Measurements from ENCODE around the gene EGLN3.
A peak's percentile ranks its signal among the peaks of the same experiment; 100 is the strongest.
"Not testable (repeated sequence)": the region's sequence is repeated elsewhere in the genome, so short reads cannot be mapped to it uniquely, and the experiment has no call there.

Gene EGLN3

DNA sequence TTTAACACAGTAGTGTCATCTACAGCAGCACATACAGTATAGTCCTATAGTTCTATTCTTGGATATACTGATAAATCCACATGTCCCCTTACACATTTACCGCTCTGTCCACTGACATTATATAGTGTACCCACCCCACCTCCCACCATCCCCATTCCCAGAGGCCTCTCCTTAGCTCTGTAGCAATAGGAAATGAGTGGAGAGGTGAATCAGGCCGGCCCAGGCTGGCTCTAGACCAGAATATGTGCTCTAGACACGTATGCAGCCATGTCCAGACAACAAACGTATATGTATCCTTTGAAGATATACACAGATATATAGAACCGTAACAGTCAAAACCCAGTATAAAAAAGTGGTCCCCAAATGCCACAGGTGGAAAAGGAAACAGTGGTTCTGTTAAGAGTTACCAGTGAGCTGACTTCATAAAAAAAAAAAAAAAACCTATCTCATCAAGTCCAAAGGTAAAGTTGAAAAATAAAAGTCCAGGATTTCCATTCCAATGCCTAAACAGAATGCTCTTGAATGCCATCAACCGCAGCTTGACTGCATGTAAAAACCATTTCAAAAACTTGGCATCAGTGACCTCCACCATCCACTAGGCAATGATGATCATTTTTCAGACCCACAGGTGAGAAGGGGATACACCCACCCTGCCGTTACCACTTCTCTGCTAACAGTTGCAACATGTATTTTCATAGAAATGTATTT, 16.7 kb downstream of the EGLN3 start:
- DNase-seq = no peak

GRCh38 chr14:33933386-33933933, 17.4 kb downstream of the EGLN3 start:
- no peak for DNase-seq

GRCh38 chr14:33932576-33933345, 18.1 kb downstream of the EGLN3 start:
- peak; percentile 72 for DNase-seq

DNA sequence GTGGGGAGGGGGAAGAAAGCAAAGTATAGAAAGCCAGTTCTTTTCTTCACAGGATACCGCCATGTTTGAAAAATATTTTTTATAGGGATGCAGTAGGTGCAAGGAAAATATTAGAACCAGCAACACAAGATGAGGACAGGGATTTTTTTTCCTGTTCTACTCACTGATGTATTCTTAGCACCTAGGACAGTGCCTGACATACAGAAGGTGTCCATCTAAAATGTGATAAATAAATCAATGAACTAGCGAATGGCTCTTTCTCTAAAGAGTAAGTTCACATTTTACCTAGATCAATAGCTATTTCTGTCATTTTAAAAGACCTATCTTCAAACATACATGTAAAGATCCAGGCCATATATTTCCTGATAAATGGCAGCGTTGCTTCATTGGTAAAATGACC, 18.8 kb downstream of the EGLN3 start:
- no peak for DNase-seq

GRCh38 chr14:33931461-33931860, 19.4 kb downstream of the EGLN3 start:
- DNase-seq = no peak

- DNase-seq = no peak
Measured at GRCh38 chr14:33930439-33930838, 20.4 kb downstream of the EGLN3 start.

GRCh38 chr14:33929799-33930408, 21.0 kb downstream of the EGLN3 start:
- DNase-seq = no peak

- no peak for DNase-seq
Measured at GRCh38 chr14:33928895-33929294, 22.0 kb downstream of the EGLN3 start.

GRCh38 chr14:33927944-33928343, 22.9 kb downstream of the EGLN3 start:
- no peak for DNase-seq

GRCh38 chr14:33926967-33927366, 23.9 kb downstream of the EGLN3 start:
- DNase-seq = not testable (repeated sequence)

- no peak for DNase-seq
Measured at GRCh38 chr14:33925946-33926345, 24.9 kb downstream of the EGLN3 start.

GRCh38 chr14:33925235-33925634, 25.6 kb downstream of the EGLN3 start:
- DNase-seq = no peak

DNA sequence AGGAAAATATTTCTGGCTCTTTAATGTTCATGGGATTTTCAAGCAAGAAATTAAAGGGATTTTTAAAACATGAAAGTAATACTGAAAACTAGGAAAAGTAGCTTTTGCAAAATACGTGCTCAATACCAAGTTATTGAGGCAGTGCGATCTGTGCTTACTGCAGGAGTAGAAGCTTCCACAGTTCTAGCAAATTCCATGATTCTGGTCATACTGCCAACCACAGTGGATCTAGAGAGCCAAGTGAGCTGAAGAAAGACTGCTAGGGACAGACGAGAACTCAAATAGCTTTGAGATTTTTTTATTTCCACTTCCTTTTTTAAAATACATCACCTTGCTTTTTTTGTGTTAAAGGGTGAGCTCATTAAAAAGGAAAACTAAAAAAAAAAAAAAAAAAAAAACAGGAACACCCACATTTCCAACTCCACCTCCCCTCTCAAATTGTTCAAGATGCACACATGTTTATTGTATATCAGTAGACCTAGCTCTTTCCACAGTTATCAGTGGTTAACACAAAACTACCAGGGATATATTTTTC, 26.2 kb downstream of the EGLN3 start:
- DNase-seq = no peak

GRCh38 chr14:33922125-33922524, 28.7 kb downstream of the EGLN3 start:
- DNase-seq = no peak

DNA sequence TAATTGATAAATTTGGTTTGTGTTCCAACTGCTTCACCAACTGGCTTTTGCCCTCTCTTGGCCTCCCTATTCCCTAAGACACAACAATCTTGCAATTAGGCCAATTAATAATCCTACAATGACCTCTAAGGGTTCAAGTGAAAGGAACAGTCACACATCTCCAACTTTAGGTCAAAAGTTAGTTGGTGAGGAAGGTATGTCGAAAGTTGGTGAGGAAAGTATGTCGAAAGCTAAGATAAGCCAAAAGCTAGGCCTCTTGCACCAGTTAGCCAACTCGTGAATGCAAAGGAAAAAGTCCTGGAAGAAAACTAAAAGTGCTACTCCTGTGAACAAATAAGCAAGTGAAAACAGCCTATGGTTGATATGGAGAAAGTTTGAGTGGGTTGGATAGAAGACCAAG, 32.6 kb downstream of the EGLN3 start:
- no peak for DNase-seq

- no peak for DNase-seq
Measured at GRCh38 chr14:33917661-33918060, 33.2 kb downstream of the EGLN3 start.

GRCh38 chr14:33916663-33917565, 34.0 kb downstream of the EGLN3 start:
- DNase-seq = peak; percentile 49

DNA sequence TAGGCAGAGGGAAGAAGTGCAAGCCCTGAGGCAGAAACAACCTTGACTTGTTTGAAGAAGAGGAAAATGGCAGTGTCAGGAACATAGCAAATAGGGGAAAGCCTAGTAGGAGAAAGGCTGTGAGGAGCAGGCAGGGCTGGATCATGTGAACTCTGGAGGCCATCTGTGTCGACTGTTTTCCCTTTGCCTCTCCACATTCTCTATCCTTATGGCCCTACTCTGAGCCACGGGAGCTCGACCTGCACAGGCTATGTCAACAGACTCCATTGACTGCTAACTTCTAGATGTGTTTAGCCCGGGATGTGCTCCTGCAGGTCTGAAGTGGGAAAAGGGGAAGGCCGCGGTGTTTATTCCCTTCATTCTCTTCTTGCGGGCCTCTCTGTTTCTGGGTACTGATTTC, 35.2 kb downstream of the EGLN3 start:
- DNase-seq = no peak

DNA sequence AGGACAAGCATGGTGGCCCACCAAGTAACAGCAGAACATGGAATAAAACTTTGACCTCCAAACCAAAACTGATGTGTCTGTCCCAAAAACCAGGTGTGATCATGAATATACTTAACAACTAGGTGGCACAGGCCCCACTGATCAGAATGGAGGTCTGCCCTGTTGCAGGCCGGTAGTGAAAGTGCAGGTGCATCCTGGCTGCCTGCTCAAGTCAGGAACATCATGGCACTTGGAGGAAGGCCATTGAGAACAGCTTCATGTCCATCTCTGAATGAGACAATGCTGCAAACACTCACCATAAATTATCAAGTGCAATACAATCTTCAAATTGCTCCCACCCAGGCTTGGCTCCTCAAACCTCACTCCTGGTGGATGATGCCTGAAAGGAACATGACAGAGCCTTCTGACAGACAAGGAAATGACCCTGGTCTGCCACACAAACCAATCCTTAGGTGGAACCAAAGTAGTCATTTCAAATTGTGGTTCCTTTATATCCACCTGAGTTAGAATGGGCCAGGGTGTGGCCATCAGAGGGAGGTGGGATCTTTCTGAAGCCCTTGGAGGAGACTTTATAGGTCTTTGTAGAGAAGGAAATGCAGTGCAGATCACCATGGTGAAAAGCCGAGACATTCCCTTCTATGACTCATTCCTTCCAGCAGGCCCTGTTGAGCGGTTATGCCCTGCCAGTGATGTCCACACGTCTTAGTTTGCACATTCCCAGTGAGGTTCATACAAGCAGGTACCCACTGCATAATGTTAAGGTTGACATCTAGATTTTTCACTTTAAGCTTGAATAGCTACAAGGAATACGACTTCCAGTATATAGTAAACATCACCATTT, 36.0 kb downstream of the EGLN3 start:
- DNase-seq = no peak

- no peak for DNase-seq
Measured at GRCh38 chr14:33911046-33911445, 39.8 kb downstream of the EGLN3 start.

DNA sequence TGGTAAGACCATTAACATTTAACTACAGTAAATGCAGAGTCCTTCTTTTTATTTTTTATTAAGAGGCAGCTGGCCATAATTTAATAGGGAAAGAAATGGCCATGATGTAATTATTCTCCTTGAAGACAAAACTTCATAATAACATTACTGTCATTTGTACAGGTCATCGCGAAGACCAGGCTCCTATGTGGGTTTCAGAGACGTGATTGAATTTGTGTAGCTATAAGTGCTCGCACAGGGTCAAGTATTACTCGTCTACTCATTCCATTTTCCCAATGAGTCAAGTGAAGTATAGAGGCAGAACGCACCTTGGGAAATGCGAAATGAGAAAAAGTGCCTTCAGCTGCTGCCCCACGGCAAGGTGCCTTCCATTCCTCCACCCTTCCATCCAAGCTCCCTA, 40.4 kb downstream of the EGLN3 start:
- no peak for DNase-seq
